Midbrain (tissue), 1 donor: Measurements from ENCODE around the gene CSTF3.

Source experiments
- DNase-seq: peaks from one replicate; lab custom pipeline; 2025; lab: John Stamatoyannopoulos, UW

Gene CSTF3

DNA sequence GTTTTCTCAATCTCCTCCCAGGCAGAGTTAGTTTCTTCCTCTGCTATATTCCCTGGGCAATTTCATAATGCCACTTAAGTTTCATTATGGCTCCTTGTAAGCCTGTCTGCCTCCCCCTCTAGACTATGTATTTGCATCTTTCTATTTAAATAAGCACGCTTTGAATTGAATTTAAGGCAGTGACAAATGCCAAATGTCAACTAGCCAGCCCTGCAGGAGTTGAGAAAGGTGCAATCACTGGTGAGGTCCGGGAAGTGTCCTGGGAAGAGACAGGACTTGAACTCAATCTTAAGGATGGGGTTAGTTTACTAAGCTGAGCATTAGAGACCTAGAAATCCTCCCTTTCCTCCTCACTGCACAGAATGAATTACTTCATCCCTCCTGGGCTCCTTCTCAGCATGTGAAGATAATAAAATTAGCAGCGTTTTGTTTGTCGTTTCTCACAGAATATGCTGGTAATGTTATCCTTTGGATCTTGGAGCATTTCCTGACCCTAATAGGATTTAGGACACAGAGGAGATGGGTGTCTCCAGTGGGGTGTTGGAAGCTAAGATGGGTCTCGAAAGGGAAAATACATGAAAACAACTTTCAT is 120.3 kb downstream of the CSTF3 start:
- DNase-seq: no peak

DNA sequence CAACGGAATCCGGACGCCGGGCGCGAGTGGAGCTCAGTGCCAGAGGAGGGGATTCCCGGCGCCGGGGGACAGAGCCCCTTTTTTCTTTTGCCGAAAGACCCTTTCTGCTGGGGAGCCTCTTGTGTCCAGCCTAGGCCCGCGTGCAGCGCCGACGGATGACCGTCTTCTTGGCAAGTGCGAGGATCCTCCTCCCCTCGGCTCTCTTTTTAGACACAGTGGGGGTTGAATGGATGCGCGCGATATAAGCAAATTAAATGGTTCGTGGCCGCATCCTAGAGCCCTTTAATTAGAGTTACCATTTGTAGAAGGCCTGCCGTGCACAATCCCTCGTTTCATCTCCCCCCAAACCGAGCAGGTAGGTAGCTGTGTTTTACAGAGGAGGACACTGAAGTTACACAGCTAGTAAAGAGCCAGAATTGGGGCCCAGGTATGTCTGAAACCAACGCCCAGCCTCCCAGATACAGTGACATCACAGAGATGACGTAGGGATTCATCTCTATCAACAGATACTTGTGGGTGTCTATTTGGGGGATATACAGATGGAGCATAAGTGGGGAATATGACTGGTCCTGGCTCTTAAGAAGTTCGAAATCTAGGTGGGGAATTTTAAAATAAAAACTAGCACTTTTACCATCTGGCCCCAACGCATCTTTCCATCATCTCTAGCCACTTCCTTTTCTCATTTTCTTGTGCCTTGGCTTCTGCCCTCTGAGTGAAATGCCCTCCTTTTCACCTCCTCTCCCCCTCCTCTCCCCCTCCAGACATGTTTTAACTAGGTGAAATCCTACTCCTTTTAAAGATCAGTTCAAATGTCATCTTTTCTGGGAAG is 121.0 kb downstream of the CSTF3 start:
- peak; percentile 64 for DNase-seq

- DNase-seq: peak; percentile 92
Measured at GRCh38 chr11:33039274-33040032, 121.8 kb downstream of the CSTF3 start, which contains the start of gene TCP11L1. Gene TCP11L1 (plus strand): TSS chr11:33039572. CDS start chr11:33043774, 4,202 bp downstream.

DNA sequence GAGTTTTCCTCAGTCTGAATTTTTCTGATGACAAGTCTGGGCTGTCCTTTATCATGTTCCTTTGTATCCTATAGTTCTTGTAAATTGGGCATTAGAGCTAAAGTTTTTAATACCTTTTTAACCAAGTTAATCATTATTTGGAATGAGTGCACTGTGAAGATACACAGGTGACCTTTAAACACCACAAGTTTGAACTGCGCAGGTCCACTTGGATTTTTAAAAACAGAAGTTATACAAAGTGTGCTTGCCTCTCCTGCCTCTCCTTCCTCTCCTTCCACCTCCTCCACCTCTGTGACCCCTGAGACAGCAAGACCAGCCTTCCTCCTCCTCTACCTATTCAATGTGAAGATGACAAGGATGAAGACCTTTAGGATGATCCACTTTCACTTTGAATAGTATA is 126.3 kb downstream of the CSTF3 start:
- DNase-seq: no peak
